SJCRH30 (cell line): Measurements from ENCODE around the gene LEPR. TPM values are rescaled to one million over a fixed set of nuclear protein-coding genes. Genes with fewer than 3 reads are reported as not detected.
"Not testable (repeated sequence)": the region's sequence is repeated elsewhere in the genome, so short reads cannot be mapped to it uniquely, and the experiment has no call there.

Source experiments
- DNase-seq, 2 experiments: peaks; one replicate each; pipeline ENCODE4 v3.0.0-alpha.2; 2015 to 2020
- H3K27ac ChIP-seq: fragments of 250-450 bp; sonication (Bioruptor Pico); 2 replicates; pipeline ENCODE4 v1.5.1; 2020; ENCODE audit warnings: mild to moderate bottlenecking, moderate library complexity
- H3K27me3 ChIP-seq: fragments of 250-450 bp; sonication (Bioruptor Pico); 2 replicates; pipeline ENCODE4 v1.5.1; 2020; ENCODE audit warnings: mild to moderate bottlenecking, moderate library complexity
- H3K36me3 ChIP-seq: fragments of 250-450 bp; sonication (Bioruptor Pico); 2 replicates; pipeline ENCODE4 v1.5.1; 2020; ENCODE audit warnings: mild to moderate bottlenecking, moderate library complexity
- H3K4me1 ChIP-seq: fragments of 250-450 bp; sonication (Bioruptor Pico); 2 replicates; pipeline ENCODE4 v1.5.1; 2020; ENCODE audit warnings: mild to moderate bottlenecking, moderate library complexity
- H3K4me3 ChIP-seq: fragments of 250-450 bp; sonication (Bioruptor Pico); 2 replicates; pipeline ENCODE4 v1.5.1; 2020; ENCODE audit warnings: mild to moderate bottlenecking, moderate library complexity
- H3K9me3 ChIP-seq: fragments of 250-450 bp; sonication (Bioruptor Pico); replicated peaks from 2 replicates; pipeline ENCODE4 v1.5.1; 2020; ENCODE audit warnings: mild to moderate bottlenecking, moderate library complexity
- total RNA-seq: library from RNA; depleted of rRNA; stranded (reverse); fragments of >200 nt; shearing (Covaris generic); gene quantifications from 2 replicates; pipeline ENCODE4 v1.2.3, GENCODE V29; 2014; rRNA removed

LEPR gene, protein sequence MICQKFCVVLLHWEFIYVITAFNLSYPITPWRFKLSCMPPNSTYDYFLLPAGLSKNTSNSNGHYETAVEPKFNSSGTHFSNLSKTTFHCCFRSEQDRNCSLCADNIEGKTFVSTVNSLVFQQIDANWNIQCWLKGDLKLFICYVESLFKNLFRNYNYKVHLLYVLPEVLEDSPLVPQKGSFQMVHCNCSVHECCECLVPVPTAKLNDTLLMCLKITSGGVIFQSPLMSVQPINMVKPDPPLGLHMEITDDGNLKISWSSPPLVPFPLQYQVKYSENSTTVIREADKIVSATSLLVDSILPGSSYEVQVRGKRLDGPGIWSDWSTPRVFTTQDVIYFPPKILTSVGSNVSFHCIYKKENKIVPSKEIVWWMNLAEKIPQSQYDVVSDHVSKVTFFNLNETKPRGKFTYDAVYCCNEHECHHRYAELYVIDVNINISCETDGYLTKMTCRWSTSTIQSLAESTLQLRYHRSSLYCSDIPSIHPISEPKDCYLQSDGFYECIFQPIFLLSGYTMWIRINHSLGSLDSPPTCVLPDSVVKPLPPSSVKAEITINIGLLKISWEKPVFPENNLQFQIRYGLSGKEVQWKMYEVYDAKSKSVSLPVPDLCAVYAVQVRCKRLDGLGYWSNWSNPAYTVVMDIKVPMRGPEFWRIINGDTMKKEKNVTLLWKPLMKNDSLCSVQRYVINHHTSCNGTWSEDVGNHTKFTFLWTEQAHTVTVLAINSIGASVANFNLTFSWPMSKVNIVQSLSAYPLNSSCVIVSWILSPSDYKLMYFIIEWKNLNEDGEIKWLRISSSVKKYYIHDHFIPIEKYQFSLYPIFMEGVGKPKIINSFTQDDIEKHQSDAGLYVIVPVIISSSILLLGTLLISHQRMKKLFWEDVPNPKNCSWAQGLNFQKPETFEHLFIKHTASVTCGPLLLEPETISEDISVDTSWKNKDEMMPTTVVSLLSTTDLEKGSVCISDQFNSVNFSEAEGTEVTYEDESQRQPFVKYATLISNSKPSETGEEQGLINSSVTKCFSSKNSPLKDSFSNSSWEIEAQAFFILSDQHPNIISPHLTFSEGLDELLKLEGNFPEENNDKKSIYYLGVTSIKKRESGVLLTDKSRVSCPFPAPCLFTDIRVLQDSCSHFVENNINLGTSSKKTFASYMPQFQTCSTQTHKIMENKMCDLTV
- 1.2 and 1.4 TPM in 2 replicates for total RNA-seq

DNA sequence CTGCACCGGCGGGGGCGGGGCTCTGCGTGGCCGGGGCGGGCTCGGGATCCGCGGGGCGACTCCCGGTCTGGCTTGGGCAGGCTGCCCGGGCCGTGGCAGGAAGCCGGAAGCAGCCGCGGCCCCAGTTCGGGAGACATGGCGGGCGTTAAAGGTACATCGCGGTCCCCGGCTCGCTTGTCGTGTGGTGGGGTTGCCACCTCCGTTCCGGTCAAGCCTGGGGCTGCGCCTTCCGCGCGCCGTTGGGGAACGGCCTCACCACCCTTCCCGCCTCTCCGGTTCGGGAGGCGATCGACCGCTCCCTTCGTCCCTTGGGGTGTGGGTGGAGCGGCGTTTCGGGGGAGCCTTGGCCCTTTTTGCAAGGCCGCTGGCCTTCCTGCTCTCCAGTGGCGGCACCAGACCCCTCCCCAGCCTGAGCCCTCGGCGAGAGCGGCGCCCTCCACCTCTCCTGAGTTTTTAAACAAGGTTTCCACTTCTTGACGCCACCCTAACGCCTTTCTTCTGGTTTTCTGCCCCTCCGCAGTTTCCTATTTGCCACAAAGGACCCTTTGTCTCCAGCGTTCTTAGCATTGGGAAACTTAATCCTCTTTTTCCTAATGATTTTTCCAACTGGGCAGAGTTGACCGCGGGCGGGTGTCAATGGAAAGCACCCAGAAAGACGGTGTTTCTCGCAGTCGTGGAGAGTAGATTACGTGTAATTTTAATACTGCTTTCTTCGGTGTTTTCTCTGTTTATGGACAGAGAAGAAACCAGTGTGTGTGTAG, at the start of gene LEPR, which contains the start of gene LEPROT:
LEPR (plus strand) TSS at position 79 of the 761 bp plus-strand sequence. CDS start 144,898 bp downstream, outside the sequence.
LEPROT (plus strand) TSS at position 79 of the 761 bp plus-strand sequence; CDS start at position 136, 57 bp downstream.
- Histone ChIP-seq H3K4me3 (peak within 1 kb of the TSS; percentile 97), H3K36me3 (peaks cover 4% of the 10 kb centered on the region; the same call in 1 of the 2 replicates), H3K9me3 (no peaks in the 10 kb centered on the region), H3K27ac (peak within 1 kb of the TSS; percentile 99), H3K4me1 (no peaks in the 10 kb centered on the region), H3K27me3 (no peaks in the 10 kb centered on the region)
- DNase-seq: peak in 1 of 2 experiments; percentile 76

DNA sequence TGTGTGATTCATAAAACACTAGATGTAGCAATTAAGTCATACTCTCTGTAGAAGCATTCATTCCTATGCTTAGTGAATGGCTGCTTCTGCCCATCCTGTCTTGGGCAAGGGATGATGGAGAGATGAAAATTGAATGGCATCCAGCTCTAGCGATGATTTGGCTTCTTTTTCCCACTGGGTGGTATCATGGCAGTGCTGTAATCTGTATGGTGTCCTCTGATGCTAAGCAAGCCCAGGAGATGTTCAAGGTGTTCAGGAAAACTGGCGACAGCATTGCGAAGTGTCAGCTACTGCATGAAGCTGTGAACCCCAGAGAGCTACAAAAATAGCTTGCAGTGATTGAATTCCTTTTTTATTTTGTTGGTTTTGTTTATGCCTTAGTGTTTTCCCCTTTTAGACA, 48.9 kb upstream of the LEPR start:
- H3K4me1 ChIP-seq: no peaks in the 10 kb centered on the region

DNA sequence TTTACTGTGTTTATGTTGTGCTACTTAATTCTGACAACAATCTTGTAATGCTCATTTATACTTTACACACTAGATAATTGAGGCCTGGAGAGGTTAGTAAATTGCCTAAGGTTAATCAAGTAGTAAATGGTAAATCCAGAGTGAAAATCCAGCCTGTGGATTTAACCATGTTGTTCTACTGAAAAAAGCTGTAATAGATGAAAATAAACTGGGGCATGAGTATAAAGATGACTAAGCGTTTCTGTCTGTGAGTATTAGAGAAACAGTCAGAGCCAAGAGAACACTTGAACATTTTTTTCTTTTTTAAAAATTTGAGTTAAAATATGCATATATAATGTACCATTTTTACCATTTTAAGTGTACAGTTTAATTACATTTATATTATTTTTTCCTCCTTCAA, 47.9 kb upstream of the LEPR start:
- no peak for DNase-seq
- no peaks in the 10 kb centered on the region for H3K27me3 ChIP-seq

More for the DNA sequence above, 48.9 kb upstream of the LEPR start:
- Histone ChIP-seq H3K9me3 (no peaks in the 10 kb centered on the region), H3K36me3 (no peaks in the 10 kb centered on the region), H3K27me3 (no peaks in the 10 kb centered on the region), H3K27ac (no peak overlapping the region), H3K4me3 (no peak overlapping the region)
- DNase-seq: no peak

DNA sequence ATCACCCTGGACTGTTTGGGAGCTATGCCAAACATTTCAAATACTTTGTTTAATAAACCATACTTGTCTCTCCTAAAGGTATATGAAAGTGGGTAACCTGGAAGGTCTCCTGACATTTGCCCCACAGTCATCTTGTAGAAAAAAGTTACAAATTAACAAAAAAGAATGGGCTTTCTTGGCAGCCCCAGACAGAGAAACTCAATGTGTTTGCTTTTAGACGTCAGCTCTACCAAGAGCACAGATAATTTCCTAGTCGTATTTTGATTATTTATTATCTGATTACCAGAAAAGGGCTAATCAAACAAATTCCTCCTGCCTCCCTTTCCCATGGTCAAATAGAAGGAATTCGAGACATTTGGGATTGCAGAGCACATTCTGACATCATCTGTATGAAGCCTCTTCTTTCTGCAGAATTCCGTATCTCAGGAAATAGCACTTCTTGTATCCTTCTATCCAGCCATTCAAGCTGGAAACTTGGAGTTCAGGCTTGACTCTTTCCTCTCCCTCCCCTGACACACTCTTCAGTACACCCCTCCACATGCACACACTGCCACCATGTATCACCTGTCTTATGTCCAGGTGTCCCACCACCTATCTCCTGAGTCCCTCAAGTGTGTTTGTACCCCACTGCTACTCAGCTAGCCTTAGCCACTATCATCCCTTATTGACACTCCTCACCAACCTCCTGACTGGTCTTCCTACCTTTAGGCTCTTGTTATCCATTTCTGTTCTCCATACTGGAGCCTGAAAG, 42.8 kb upstream of the LEPR start:
- H3K27me3 ChIP-seq: 0 out of 2 replicates have a peak, but pooled peaks cover 5% of the 10 kb centered on the region
- H3K9me3 ChIP-seq: no peaks in the 10 kb centered on the region
- no peaks in the 10 kb centered on the region for H3K36me3 ChIP-seq
- H3K4me3 ChIP-seq: no peak overlapping the region
- no peak for DNase-seq
- no peak overlapping the region for H3K27ac ChIP-seq
- no peaks in the 10 kb centered on the region for H3K4me1 ChIP-seq

More for the DNA sequence above, 47.9 kb upstream of the LEPR start:
- no peak overlapping the region for H3K27ac ChIP-seq
- no peaks in the 10 kb centered on the region for H3K9me3 ChIP-seq
- H3K36me3 ChIP-seq: no peaks in the 10 kb centered on the region
- H3K4me3 ChIP-seq: no peak overlapping the region
- no peaks in the 10 kb centered on the region for H3K4me1 ChIP-seq

DNA sequence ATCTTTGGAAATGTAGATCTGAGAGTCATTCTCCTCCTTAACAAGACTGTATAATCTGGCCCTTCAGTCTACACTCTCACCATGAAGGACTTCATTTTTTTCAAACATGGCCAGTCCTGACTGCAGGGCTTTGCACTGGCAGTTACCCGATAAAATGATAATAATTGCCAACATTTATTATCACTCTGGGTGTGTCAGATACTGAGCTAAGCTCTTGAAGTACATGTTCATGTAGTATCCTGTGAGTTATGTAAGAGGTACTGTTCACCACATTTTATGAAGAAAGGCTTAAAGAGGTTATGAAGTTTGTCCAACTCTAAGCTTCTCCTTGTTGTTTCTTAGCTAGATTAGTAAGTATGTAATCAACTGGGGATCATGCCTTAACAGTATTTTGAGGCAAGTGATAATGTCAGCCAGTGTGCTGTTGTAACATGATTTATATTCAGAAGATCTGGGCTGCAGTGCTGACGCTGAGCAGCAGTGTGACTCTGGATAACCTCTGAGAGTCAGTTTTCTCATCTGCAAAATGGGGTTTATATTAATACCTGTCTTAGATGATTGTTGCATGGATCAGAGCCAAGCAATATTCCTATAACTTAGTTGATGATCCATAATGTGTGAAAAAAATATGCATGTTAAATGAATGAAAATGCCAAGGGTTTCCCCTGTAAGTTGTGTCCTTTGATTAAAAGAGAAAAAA, 42.1 kb upstream of the LEPR start:
- H3K27ac ChIP-seq: no peak overlapping the region
- H3K4me3 ChIP-seq: no peak overlapping the region
- no peaks in the 10 kb centered on the region for H3K4me1 ChIP-seq
- no peak for DNase-seq
- H3K9me3 ChIP-seq: no peaks in the 10 kb centered on the region
- H3K36me3 ChIP-seq: no peaks in the 10 kb centered on the region
- H3K27me3 ChIP-seq: 0 out of 2 replicates have a peak, but pooled peaks cover 6% of the 10 kb centered on the region

DNA sequence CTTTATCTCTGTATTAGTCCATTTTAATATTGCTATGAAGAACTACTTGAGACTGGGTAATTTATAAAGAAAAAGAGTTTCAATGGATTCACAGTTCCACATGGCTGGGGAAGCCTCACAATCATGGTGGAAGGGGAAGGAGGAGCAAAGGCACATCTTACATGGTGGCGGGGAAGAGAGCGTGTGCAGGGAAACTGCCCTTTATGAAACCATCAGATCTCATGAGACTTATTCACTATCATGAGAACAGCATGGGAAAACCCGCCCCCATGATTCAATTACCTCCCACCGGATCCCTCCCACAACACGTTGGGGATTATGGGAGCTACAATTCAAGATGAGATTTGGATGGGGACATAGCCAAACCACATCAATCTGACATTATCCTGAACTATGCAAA, 36.0 kb upstream of the LEPR start:
- not testable (repeated sequence) for H3K9me3 ChIP-seq, H3K4me3 ChIP-seq

DNA sequence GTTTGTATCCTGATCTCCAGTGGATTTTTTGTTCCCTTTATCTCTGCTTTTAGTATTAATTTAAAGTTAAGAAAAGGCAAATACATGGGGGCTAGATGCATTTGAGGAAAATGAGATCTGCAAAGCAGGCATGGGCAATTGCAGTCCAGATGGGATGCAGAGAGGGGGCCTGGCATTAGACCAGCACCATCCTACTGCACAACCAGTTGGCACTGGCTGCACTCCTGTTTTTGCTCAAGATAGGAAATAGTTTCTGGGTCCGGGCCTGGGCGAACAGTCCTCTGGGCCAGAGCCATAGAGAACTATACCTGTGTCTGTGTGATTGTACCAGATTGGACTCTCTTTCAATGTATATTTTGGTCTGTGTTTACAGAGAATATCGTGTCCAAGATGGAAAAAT, 34.0 kb upstream of the LEPR start:
- H3K4me3 ChIP-seq: no peak overlapping the region
- no peak for DNase-seq
- H3K4me1 ChIP-seq: no peaks in the 10 kb centered on the region
- no peaks in the 10 kb centered on the region for H3K9me3 ChIP-seq
- no peak overlapping the region for H3K27ac ChIP-seq
- H3K27me3 ChIP-seq: 0 out of 2 replicates have a peak, but pooled peaks cover 6% of the 10 kb centered on the region
- no peaks in the 10 kb centered on the region for H3K36me3 ChIP-seq

More for the DNA sequence above, 36.0 kb upstream of the LEPR start:
- H3K27ac ChIP-seq, DNase-seq, H3K36me3 ChIP-seq, H3K27me3 ChIP-seq, H3K4me1 ChIP-seq: not testable (repeated sequence)

DNA sequence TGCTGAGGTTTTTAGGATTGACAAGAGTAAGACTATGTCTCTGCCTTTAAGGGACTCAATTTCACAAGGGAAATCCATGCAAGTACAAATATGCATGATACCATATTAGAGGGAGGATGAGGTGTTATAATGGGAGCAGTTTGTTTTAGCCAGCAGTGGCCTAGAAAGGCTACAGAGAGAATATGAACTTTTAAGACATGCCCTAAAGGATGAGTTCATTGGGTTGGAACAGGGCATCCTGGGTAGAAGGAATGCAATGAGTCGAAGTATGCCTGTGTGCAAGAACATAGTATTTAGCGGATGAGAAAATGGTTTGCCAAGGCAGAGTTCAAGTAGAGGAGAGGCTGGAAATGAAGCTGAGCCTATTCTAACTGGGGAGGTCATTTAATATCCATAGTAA, 32.6 kb upstream of the LEPR start:
- H3K9me3 ChIP-seq: no peaks in the 10 kb centered on the region

DNA sequence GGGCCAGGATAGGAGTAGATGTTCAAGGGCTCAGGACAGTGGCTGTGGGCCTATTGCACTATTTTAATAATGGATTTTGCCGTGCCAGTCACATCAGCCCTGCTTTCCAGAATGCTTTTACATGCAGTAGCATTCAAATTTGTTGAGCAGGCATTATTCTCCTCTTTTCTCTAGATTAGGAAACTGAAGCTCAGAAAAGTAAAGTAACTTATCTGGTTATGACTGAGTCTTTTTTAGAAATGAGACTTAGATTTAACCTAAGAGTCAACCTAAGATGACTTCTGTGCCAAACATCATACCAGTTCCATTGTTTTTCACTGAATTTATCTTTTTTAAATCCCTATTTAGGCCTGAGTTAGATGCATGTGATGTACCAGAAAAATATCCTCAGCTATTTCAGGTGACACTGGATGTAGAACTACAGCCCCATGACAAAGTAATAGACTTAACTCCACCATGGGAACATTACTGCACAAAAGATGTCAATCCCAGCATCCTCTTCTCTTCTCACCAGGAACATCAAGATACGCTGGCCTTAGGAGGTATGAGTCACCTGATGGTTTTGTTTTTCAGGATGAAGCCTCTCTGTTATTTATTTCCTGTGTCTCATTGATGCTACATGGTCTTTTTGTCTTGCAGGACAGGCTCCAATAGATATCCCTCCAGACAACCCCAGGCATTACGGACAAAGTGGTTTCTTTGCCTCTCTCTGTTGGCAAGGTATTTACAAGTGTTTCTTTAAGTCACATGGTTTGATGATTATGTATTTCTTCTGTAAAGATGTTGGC, 31.4 kb upstream of the LEPR start:
- H3K36me3 ChIP-seq: no peaks in the 10 kb centered on the region
- no peaks in the 10 kb centered on the region for H3K4me1 ChIP-seq
- no peak for DNase-seq
- no peaks in the 10 kb centered on the region for H3K9me3 ChIP-seq
- no peak overlapping the region for H3K27ac ChIP-seq
- no peak overlapping the region for H3K4me3 ChIP-seq
- no peaks in the 10 kb centered on the region for H3K27me3 ChIP-seq

More for the DNA sequence above, 32.6 kb upstream of the LEPR start:
- DNase-seq: no peak
- Histone ChIP-seq H3K27ac (no peak overlapping the region), H3K4me3 (no peak overlapping the region), H3K27me3 (no peaks in the 10 kb centered on the region), H3K36me3 (no peaks in the 10 kb centered on the region), H3K4me1 (no peaks in the 10 kb centered on the region)

DNA sequence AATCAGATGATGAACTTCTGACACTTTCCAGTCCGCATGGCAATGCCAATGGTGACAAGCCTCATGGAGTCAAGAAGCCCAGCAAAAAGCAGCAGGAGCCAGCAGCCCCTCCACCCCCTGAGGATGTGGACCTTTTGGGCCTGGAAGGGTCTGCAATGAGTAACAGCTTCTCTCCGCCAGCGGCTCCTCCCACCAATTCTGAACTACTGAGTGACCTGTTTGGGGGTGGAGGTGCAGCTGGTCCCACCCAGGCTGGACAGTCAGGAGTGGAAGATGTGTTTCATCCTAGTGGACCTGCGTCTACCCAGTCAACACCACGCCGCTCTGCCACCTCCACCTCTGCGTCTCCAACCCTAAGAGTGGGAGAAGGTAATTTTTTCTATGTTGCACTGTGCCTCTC, 28.0 kb upstream of the LEPR start:
- no peak overlapping the region for H3K4me3 ChIP-seq
- no peaks in the 10 kb centered on the region for H3K4me1 ChIP-seq
- no peak for DNase-seq
- H3K27ac ChIP-seq: no peak overlapping the region
- no peaks in the 10 kb centered on the region for H3K27me3 ChIP-seq
- no peaks in the 10 kb centered on the region for H3K9me3 ChIP-seq
- no peaks in the 10 kb centered on the region for H3K36me3 ChIP-seq

DNA sequence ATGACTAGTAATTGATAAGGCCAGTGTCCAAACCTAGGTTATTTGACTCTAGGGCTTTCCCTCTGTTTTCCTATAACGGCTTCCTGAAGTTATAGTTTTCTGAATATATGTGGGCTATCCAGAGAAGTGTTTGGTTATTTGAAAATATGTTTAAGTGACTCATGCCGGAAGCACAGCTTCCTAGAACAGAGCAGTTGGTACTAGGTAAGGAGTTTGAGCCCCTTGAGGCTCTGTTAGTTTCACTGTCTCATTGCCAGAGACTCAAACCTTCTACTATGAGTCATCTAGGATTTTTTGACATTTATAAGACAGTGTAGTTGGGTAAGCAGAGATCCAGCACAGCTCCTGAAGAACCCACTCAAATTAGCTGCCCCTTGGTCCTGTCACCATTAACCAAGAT, 27.1 kb upstream of the LEPR start:
- no peak for DNase-seq

DNA sequence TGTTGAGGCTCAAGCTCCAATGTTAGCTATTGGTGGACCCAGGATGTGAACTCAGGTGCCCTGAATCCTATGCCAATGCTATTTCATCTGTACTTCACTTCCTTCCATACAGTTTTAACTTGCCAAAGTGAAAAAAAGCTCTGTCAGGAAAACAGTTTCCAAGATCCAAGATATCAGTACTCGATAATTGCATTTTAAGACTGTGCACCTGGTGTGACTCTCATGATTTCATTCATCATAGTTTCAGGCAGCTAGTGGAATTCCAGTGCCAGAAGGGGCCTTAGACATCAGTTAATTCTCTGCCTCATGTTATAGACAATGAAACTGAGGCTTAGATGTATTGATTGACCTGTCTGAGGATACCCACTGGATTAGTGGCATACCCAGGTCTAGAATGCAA, 26.5 kb upstream of the LEPR start:
- H3K27ac ChIP-seq: no peak overlapping the region
- DNase-seq: no peak
- no peaks in the 10 kb centered on the region for H3K9me3 ChIP-seq
- H3K27me3 ChIP-seq: no peaks in the 10 kb centered on the region
- no peaks in the 10 kb centered on the region for H3K36me3 ChIP-seq
- H3K4me1 ChIP-seq: no peaks in the 10 kb centered on the region
- H3K4me3 ChIP-seq: no peak overlapping the region

More for the DNA sequence above, 27.1 kb upstream of the LEPR start:
- no peaks in the 10 kb centered on the region for H3K4me1 ChIP-seq
- no peaks in the 10 kb centered on the region for H3K36me3 ChIP-seq
- no peaks in the 10 kb centered on the region for H3K9me3 ChIP-seq
- no peaks in the 10 kb centered on the region for H3K27me3 ChIP-seq
- H3K27ac ChIP-seq: no peak overlapping the region
- no peak overlapping the region for H3K4me3 ChIP-seq
